Superior temporal gyrus (tissue), 1 donor: ENCODE measurements around the gene ASCC3.
A peak's percentile ranks its signal among the peaks of the same experiment; 100 is the strongest.
"Not testable (repeated sequence)": the region's sequence is repeated elsewhere in the genome, so short reads cannot be mapped to it uniquely, and the experiment has no call there.

Source experiments
- DNase-seq: peaks from one replicate; pipeline ENCODE4 v3.0.0-alpha.2; 2016; ENCODE audit errors: extremely low spot score

ASCC3 gene

DNA sequence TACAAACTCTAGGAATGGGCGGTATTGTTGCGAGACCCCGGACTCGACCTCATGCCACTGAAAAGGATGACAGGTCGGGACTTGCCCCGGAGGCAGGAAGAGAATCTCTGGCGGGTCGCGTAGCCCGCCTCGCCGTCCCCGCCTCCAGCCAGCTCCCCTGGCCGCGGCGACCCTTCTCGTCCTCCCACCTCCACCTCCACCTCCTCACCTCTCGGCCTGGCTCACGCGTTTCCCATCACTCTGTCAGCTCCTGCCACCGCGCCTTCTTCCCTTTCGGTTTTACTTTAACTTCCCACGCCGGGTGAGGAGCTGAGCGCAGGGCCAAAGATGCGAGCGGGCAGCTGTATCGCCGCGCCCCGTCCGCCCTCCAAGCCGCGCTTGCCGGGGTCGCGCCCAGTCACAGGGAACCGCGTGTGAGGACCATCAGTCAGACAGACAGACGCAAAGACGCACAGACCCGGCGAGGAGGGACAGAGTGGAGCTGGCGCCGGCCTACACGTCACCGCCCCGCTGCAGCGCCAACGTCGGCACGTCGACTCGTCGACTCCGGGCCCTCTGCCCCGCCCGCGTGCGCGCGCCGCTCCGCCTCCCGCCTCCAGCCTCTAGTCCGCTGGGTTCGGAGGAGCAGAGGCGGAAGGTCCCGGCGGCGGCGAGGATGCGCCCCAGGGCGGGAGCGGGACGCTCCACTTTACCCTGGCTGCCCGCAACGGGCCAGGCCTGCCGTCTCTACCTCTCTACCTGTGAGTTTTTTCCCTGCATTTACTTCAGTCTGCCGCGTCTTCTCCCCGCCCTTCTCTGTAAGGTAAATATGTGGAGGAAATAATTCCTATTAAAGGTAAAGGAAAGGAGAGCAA, at the start of gene ASCC3:
ASCC3 (minus strand) TSS at position 477 of the 854 bp plus-strand sequence. CDS start 13,332 bp downstream, outside the sequence.
- DNase-seq = peak; percentile 87

- DNase-seq = no peak
These were observed 44.6 kb upstream of the ASCC3 start for GRCh38 chr6:100925749-100926148.

GRCh38 chr6:100924534-100925227, 43.6 kb upstream of the ASCC3 start:
- DNase-seq = no peak

DNA sequence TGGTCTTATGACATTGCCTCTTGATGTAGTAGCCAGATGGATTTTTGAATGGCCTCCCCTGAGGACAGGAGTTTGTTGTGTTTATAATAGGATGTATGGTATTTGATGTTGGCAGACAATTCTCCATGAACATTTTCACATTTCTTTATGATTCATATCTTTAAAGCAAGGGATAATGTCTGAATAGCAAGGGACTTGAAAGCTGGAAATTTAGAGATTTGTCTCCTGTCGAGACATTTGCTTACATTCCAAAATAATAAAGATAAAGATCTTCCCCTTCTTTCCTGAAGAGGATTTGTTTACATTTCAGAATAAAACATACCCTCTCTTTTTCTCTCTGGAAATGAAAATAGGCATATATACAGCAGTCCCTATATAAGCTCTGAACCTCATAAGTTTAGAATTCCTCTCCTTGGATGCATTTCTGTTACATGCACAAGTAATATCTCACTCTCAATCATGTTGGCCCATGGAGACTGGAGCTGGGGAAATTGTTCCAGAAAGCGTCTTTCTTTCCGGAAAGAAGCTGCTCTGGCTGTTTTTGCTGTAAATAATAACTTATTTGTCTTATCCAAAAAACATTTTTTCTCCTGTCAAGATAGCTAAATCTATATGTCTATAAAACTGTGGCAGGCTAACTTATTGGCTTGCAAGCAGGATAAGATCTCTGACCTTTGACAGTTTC, 42.5 kb upstream of the ASCC3 start:
- no peak for DNase-seq

- no peak for DNase-seq
These were observed 39.0 kb upstream of the ASCC3 start for GRCh38 chr6:100920028-100920605.

GRCh38 chr6:100918152-100918551, 37.0 kb upstream of the ASCC3 start:
- no peak for DNase-seq

GRCh38 chr6:100915876-100916275, 34.7 kb upstream of the ASCC3 start:
- DNase-seq = no peak

GRCh38 chr6:100913400-100914276, 32.5 kb upstream of the ASCC3 start:
- no peak for DNase-seq

DNA sequence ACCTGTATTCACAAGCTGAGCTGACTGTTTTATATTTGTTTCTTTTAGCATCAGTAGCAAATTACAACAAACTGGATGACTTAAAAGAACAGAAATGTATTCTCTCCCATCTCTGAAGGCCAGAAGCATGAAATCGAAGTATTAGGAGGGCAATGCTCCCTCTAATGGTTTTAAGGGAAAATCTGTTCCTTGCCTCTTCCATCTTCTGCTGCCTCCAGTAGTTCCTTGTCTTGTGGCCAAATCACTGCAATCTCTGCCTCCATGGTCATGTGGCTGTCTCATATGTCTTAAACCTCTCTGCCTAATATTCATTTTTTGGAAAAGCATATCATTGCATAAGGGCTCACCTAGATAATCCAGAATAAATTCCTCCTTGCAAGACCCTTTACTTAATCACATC, 25.2 kb upstream of the ASCC3 start:
- no peak for DNase-seq

GRCh38 chr6:100905067-100905466, 23.9 kb upstream of the ASCC3 start:
- DNase-seq = no peak

DNA sequence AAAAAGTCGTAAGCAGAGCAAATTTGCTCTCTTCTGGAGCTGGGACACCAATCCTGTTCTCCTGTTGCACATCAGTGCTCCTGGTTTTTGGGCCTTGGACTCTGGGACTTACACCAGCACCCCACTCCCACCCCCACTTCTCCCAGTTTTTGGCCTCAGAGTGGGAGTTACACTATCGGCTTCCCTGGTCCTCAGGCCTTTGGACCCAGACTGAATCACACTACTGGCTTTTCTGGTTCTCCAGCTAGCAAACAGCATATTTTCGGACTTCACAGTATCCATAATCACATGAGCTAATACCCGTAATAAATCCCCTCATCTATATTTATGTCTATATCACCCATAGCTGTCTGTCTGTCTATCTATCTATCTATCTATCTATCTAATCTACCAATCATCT, 23.2 kb upstream of the ASCC3 start:
- DNase-seq = no peak

- DNase-seq = no peak
These were observed 20.5 kb upstream of the ASCC3 start for GRCh38 chr6:100901582-100901981.

- no peak for DNase-seq
These were observed 18.1 kb upstream of the ASCC3 start for GRCh38 chr6:100899202-100899601.

GRCh38 chr6:100897671-100898070, 16.5 kb upstream of the ASCC3 start:
- DNase-seq = no peak

DNA sequence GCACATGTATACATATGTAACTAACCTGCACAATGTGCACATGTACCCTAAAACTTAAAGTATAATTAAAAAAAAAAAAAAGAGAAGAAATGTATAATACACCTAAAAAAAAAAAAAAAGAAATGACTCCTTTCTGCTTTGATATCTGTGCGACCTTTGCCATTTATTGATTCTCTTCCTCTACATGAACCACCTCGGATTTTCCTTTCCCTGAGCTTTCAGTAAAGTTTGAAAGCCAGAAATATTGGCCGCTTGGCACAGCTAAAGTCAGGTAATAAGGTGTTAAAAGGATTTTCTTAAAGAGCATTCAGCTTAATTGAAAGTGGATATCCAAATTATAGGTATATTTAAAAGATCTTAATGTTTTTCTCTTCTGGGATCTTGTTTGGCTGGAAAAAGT, 12.6 kb upstream of the ASCC3 start:
- no peak for DNase-seq

- no peak for DNase-seq
These were observed 11.6 kb upstream of the ASCC3 start for GRCh38 chr6:100892693-100893092.

GRCh38 chr6:100892116-100892515, 11.0 kb upstream of the ASCC3 start:
- DNase-seq = no peak

DNA sequence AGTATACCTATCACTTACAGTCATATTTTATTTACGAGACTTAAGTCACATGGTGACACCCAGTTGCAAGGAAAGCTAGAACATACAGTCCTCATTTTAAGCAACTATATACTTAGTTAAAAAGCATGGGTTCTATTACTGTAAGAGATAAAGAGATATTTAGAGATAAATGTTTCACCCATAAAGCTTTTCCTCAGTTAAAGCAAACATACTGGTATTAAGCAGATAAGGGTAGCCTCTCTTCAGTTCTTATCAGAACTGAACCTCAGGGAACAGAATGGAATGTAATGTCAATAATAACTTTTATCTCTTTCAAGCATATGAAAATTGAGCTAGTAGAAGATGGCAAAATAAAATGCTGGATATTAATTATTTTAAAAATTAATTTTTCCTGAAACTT, 9.9 kb upstream of the ASCC3 start:
- DNase-seq = no peak

- not testable (repeated sequence) for DNase-seq
These were observed 9.5 kb upstream of the ASCC3 start for GRCh38 chr6:100890646-100891045.

DNA sequence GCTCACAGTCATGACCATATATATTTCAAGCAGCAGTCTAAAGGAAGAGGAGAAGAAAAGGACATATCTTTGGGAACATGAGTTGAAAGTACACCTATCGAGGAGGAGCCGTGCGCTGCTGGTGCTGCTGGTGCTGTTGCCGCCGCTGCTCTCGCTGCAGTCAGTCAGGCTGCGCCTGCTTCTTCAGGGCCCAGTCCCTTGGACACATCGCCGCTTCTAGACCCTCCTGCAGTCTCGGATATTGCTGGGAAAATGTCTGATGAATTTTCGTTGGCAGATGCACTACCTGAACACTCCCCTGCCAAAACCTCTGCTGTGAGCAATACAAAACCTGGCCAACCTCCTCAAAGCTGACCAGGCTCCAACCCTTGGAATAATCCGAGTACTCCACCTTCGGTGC, 8.2 kb upstream of the ASCC3 start:
- DNase-seq = no peak

DNA sequence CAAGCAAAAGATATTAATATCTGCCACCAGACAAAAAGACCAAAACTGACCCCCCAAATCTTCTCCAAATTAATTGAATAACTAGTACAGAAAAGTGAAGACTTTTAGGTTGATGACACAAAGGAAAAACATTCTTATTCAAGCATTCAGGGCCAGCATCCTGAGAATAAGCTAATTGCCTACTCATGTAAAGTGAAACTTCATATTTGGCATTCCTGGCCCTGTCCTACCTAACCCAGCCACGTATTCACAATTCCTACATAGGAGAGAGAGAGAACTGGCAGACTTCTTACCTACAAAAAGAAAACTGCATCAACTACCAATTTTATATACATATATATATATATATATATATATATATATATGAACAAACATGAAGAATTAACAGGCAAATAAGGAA, 4.9 kb upstream of the ASCC3 start:
- DNase-seq = no peak
